NCI-H69 (cell line): ENCODE results near the gene DUSP8.
A peak's percentile ranks its signal among the peaks of the same experiment; 100 is the strongest.
"Not testable (repeated sequence)": the region's sequence is repeated elsewhere in the genome, so short reads cannot be mapped to it uniquely, and the experiment has no call there.

Experiments
- DNase-seq: peaks from one replicate; lab custom pipeline; 2025; lab: John Stamatoyannopoulos, UW

Gene DUSP8, protein sequence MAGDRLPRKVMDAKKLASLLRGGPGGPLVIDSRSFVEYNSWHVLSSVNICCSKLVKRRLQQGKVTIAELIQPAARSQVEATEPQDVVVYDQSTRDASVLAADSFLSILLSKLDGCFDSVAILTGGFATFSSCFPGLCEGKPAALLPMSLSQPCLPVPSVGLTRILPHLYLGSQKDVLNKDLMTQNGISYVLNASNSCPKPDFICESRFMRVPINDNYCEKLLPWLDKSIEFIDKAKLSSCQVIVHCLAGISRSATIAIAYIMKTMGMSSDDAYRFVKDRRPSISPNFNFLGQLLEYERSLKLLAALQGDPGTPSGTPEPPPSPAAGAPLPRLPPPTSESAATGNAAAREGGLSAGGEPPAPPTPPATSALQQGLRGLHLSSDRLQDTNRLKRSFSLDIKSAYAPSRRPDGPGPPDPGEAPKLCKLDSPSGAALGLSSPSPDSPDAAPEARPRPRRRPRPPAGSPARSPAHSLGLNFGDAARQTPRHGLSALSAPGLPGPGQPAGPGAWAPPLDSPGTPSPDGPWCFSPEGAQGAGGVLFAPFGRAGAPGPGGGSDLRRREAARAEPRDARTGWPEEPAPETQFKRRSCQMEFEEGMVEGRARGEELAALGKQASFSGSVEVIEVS

DNA sequence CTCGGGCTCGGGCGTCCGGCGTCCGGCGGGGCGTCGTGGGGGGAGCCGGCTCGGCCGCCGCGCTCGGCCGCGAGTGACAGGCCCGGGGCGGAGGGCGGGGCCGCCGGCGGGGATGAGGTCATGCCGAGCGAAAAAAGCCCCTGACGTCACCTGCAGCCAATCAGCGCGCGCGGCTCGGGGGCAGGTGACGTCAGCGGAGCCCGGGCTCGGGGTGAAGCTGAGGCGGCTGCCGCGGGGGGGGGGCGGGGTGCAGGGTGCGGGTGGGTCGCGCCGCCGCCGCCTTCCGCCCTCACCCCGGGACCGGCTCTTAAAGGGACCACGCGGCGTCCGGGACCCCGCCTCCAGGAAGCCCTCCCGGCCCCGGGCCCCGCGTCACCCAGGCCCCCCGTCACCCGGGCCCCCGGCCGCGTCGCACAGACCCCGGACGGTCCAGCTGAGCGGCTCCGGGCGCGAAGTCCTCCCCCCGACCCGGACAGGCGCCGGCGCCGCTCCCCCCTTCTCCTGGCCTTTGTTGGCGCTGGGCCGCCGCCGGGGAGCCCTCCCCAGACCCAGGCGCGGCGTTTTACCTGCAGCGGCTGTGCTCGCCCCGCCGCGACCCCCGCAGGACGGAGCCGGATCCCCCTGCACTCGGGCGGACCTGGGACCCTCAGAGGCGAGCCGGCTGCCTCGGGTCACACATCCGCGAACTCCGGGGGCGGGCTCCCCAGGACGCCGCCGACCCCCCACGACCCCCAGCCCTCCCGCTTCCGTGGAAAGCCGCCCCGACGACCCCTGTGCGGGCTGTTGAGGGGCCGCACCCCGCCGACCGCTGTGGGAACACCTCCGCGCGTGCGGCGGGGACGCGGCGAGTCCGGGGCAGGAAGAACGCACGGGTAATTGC is at the start of gene DUSP8:
TSS of gene DUSP8 (minus strand) at position 75 of the 880 bp plus-strand sequence. CDS start 6,445 bp downstream, outside the sequence.
- peak; percentile 97 for DNase-seq

DNA sequence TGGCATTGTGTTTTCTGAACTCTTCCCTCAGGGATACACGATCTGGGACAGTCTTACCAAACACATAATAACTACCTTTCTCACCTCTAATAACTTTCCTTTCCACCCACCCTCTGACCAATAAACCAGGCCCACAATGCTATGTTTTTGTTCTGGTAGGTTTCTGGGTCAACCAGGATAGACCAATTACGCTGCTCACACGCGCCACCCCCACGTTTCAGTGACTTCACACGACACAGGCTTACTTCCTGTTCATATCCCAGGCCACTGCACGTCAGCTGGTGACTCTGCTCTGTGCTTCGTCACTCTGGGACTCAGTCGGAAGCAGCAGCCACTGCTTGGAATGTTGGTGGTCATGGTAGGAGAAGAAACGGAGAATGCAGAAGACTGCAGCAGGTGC is 47.4 kb upstream of the DUSP8 start:
- DNase-seq = no peak

DNA sequence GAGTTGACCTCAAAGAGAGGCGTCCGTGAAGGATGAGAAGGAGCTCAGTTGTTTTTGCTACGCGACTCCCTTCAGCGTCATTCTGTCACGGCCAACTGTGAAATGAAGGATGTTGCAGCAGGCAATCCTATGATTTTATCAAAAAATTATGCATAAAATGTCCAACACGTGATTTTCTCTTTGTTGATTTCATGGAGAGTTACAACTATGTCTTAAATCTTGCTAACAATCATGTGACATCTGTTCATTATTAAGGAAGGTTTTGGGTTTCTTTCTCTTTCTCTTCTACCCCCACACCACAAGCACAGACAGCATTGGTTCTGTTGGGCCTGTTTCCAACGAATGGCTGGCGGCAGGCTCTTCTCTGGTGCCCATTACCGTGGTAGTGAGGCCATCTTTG is 46.2 kb upstream of the DUSP8 start:
- no peak for DNase-seq

DNA sequence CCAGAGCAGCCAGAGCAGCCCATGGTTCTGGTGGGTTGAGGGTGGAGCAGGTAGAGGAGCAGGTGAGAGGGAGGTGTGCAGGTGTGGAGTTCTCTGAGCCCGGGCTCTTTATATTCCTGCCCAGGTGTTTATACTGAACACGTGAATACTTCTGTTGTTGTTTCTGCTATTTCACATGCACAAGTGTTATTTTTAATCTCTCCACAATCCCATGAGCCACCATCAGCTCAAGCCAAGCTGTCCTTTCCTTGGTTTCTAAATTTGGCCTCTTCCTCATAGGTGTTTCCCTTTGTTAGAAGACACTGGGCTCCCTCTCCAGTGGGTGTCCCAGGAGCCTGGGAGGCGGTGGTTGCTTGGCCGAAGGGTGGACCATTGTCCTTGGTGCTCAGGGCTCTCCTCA is 36.3 kb upstream of the DUSP8 start, which contains the start of gene KRTAP5-3:
TSS of gene KRTAP5-3 (minus strand) at position 101 of the 400 bp plus-strand sequence. CDS start at position 23, 78 bp downstream.
- DNase-seq = no peak

DNA sequence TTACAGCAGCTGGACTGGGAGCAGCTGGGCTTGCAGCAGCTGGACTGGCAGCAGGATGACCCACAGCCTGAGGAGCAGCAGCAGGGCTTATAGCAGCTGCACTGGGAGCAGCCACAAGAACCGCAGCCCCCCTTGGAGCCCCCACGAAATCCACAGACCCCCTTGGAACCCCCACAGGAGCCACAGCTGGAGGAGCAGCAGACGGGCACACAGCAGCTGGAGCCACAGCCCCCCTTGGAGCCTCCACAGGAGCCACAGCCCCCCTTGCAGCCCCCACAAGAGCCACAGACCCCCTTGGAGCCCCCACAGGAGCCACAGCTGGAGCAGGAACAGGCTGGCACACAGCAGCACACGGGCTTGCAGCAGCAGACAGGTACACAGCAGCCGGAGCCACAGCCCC is 35.8 kb upstream of the DUSP8 start:
- not testable (repeated sequence) for DNase-seq

DNA sequence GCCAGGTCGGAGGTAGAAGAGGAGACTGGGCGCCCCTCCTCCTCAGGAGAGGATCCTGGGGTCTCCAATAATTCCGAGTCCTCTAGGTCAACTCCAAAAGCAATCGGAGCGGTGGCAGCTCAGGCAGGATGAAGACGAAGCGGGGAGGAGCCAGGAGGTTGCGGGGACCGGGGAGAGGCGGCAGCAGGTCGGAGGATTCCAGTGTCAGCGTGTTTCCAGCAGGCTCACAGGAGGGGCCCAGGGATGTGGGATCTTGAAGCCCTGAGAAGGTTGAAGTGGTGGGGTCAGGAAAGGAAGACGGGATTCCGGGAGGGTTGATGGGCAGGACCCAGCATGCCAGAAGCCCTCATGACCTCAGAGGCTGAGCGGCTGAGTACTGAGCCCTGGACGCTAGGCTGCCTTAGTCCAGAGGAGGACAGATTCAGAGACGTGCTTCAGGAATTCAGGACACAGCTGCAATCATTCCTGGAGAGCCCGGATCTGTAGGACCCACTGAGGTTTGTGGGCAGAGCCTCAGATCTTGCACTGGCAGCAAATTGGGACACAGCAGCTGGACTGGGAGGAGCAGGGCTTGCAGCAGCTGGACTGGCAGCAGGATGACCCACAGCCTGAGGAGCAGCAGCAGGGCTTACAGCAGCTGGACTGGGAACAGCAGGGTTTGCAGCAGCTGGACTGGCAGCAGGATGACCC is 35.2 kb upstream of the DUSP8 start:
- DNase-seq = not testable (repeated sequence)

DNA sequence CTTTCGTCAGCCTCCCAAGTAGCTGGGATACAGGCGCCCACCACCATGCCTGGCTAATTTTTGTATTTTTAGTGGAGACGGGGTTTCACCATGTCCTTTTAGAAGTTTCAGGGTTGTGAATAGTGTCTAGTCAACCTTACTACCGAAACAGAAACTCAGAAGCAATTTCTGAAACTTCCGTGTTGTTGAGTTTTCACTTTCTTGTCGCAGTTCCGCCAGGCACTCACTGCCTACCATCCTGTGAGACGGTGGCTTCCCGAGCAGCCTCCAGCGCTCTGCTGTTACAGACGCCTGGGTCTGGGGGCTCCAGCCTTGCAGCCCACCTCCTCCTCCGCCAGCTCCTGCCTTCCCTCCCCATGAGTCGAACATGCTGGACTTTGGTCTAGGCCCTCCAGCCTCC is 33.9 kb upstream of the DUSP8 start:
- not testable (repeated sequence) for DNase-seq

DNA sequence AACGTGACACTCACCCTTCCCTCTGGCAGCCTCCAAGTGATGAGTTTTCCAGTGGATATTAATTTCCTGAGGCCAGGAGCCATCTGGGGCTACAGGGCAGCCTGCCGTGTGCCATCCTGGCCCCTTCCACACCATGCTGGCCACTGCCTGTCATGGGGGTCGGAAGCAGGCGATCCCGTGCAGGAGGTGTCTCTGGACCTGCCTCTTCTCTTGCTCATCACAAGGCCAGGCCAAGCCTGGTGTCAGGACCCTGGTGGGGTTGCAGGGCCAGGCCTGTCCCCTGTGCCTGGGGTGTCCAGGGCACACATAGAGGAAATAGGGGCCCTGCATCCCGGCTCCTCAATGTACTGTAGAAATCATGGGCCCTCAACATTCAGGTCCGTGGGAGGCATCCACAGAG is 32.6 kb upstream of the DUSP8 start:
- DNase-seq = no peak

DNA sequence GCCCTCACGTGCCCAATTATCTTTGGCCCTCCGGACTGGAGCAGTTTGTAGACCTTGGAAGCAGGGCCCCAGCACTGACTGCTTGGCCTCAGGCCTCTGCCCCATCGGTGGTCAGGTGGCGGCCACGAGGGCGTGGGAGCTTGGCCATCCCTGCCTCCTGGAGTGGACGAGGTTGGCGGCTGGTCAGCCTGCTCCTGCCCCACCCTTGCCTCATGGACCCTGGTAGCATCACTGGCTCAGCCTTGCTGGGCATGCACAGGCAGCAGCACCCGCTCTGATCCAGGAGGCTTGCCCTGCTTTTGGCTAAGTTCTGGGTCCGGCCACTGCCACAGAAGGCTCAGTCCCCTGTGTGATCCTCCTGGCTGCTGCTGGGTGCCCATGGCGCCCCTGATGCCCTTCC is 32.1 kb upstream of the DUSP8 start:
- no peak for DNase-seq

DNA sequence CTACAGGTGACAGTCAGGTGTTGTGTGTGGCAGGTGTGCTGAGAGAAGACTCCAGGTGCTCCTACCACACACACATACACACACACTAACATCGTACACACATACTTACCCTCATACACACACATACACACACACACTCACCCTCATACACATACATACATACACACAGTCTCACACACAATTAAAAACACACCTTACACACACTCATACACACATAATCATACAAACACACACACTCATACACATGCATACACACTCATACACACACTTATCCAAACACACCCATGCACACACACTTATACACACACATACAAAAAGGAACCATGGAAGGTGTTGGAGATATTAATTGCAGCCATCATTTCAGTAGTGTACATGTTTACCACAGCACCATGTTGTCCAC is 31.6 kb upstream of the DUSP8 start:
- peak; percentile 55 for DNase-seq

DNA sequence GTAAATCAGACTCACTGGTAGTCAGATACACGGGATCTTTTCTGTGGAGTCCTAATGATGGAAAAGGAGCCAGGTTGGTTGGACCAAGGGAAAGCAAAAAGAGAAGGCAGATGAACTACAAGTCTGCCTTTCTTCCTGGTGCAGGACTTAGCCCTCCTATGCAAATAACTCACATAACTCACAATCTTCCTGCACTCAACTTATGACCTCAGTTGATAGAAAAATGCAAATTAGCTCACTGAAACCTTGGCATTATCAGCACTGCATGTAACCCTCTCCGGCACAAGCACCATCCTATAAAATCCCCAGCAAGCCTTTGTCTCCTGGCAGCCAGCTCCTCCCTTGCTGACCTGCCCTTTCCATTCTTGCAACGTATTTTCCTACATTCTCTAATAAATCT is 29.6 kb upstream of the DUSP8 start:
- DNase-seq = not testable (repeated sequence)

DNA sequence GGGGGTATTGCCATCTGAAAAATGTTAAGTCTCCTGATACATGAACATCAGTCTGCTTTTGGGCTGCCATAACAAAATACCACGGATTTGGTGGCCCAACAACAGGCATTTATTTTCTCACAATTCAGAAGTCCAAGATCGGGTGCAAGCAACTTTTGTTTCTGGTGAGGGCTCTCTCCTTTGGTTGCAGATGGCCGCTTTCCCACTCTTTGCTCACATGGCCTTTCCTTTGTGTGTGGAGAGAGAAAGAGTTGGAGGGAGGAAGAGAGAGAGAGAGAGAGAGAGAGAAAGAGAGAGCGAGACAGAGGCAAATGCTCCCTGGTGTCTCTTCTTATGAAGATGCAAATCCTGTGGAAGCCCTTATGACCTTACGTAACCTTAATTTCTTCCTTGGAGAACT is 28.6 kb upstream of the DUSP8 start:
- no peak for DNase-seq

DNA sequence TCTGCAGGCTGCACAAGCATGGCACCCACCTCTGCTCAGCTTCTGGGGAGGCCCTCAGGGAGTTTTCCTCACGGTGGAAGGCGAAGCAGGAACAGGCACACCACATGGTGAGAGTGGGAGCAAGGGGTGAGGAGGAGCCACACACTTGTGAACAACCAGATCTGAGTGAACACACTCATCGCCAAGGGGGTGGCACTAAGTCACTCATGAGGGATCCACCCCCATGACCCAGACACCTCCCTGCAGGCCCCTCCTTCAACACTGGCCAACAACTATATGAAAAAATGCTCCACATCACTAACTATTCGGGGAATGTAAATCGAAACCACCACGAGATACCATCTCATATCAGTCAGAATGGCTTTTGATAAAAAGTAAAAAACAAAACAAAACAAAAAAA is 26.7 kb upstream of the DUSP8 start:
- DNase-seq = no peak

DNA sequence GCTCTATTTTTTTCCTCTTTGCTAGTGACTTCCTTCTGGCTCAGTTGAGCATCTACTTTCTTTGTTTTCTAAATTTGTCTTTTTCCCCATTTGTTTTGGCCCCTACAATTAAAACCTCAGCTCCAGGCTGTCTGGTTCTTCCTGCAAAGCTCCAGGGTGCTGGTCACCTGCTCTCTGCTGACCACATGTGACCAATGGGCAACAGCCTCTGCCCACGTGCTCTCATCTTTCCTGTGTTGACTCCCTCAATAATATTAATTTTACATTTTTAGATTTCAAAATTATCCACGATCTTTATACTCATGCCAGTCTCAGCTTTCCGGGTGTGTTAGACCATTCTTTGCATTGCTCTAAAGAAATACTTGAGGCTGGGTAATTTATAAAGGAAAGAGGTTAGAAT is 26.3 kb upstream of the DUSP8 start:
- DNase-seq = not testable (repeated sequence)

DNA sequence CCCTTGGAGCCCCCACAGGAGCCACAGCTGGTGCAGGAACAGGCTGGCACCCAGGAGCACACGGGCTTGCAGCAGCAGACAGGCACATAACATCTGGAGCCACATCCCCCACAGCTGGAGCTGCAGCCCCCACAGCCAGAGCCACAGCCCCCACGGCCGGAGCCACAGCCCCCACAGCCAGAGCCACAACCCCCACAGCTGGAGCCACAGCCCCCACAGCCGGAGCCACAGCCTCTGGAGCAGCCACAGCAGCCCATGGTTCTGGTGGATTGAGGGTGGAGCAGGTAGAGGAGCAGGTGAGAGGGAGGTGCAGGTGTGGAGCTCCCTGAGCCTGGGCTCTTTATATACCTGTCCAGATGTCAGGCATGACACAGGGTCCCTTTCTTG is 25.9 kb upstream of the DUSP8 start, which contains the start of gene KRTAP5-2:
TSS of gene KRTAP5-2 (minus strand) at position 301 of the 387 bp plus-strand sequence. CDS start at position 257, 44 bp downstream.
- no peak for DNase-seq

DNA sequence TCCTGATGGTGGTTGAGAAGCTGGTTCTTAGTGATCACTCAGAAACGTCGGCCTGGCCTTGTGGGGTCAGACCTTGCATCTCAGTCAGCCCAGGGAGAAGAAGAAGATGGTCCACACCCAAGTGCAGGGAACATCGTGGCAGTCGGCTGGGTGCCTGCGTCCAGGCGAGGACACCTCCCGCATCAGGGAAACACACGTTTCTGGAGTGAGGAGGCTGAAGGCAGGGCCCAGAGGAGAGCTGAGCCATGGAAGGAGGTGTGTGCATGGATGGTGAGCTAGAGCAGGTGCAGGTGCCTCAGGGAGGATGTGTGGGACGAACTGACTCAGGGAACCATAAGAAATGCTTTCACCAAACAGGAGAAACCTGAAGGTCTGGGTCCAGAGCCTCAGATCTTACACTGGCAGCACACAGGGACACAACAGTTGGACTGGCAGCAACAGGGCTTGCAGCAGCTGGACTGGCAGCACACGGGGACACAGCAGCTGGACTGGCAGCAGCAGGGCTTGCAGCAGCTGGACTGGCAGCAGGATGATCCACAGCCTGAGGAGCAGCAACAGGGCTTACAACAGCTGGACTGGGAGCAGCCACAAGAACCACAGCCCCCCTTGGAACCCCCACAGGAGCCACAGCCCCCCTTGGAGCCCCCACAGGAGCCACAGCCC is 25.4 kb upstream of the DUSP8 start:
- no peak for DNase-seq

DNA sequence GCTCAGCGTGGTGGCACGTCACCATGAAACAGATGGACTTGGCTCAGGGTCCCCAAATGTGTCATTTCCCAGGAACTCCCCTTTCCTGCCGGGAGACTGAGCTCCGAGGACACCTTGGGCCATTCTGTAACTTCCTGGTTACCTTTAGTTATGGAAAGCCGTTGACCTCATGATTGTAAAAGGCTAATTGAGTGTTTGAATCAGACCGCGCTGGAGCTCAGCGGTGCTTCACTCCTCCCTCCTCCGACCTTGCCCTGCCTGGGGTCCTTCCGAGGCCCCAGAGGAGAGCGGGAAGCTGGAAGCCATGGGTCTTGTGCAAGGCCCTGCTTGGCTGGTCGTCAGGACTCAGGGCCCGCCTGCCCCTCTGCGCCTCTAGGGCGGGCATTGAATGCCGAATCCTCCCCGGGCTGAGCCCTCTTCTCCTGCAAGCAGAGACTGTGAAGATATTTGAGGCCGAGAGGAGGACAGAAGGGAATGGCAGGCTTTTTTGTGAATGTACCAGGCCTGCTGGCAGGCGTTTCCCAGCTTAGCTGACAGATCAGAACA is 24.6 kb upstream of the DUSP8 start:
- DNase-seq = peak; percentile 68

DNA sequence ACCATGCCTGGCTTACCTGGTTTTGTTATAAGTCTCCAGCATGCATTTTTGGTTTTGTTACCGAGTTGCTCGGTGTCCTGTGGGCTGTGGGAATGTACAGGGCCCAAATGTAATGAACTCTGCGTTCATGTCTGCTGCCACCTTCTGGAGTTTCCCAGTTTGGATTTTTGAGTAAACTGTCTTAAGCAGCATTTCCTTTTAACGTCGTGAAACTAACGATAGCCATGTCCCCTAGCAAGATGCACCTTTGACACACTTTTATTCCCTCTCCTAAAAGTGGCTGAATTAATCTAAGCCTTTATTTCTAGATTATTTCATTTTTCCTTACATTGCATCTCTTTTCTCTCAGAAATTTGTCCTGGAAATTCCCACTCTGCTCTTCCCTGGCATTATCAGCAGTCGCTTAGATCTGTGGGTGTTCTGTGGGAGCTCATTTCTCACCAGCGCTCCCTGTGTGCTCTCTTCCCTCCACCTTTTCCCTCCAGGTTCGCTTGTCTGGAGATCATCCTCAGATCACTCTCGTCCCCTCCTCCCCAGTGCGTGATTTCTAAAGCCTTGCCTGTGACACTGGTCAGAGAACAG is 24.0 kb upstream of the DUSP8 start:
- DNase-seq = not testable (repeated sequence)

DNA sequence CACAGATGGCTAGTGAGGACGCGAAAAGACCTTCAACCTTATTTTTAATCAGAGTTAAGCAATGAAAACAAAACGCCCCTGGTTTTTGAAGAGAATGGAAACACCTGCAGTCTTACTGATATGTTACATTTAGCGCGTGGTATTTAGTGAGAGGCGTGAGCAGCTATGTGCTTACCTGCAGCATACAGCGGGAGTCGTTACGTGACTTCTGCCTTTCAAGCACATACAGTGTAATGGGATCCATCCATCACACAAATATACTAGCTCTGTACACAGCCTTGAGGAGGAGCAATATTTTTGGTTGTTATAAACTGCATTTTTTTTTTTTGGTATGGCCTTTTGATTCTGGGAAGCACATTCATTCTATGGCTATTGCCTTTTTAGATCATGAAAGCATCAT is 20.6 kb upstream of the DUSP8 start:
- peak; percentile 37 for DNase-seq

DNA sequence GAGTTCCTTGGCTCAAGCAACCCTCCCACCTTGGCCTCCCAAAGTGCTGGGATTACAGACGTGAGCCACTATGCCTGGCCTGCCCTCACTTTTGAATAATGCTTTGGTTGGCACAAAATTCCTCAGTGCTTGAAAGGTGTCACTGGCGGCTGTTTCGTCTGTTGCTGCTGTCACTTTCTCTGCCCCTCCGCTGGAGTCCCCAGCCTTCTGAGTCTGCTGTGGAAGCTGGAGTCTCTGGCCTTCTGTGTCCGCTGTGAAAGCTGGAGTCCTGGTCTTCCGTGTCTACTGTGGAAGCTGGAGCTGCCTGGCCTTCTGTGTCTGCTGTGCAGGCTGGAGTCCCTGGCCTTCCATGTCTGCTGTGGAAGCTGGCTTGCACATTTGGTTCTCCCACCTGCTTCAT is 17.9 kb upstream of the DUSP8 start:
- no peak for DNase-seq
